WERI-Rb-1 (cell line): Measurements from ENCODE around the gene SRSF7.
"Not testable (repeated sequence)": the region's sequence is repeated elsewhere in the genome, so short reads cannot be mapped to it uniquely, and the experiment has no call there.

ENCODE experiments used
- DNase-seq: peaks from one replicate; pipeline ENCODE4 v3.0.0-alpha.2; 2020
- H3K27ac ChIP-seq: fragments of 250-450 bp; sonication (Bioruptor Pico); 2 replicates; pipeline ENCODE4 v1.5.1; 2020; ENCODE audit warnings: mild to moderate bottlenecking, moderate library complexity
- H3K27me3 ChIP-seq: fragments of 250-450 bp; sonication (Bioruptor Pico); 2 replicates; pipeline ENCODE4 v1.5.1; 2021; ENCODE audit warnings: mild to moderate bottlenecking, low read depth, moderate library complexity; ENCODE audit not compliant: insufficient read depth, severe bottlenecking
- H3K36me3 ChIP-seq: fragments of 250-450 bp; sonication (Bioruptor Pico); 2 replicates; pipeline ENCODE4 v1.5.1; 2020; ENCODE audit warnings: mild to moderate bottlenecking, moderate library complexity
- H3K4me3 ChIP-seq: 2 replicates; pipeline ENCODE4 v1.5.1; 2011; ENCODE audit warnings: low read depth, mild to moderate bottlenecking, control low read depth, low read length
- H3K9me3 ChIP-seq: fragments of 250-450 bp; sonication (Bioruptor Pico); 2 replicates; pipeline ENCODE4 v1.5.1; 2021; ENCODE audit warnings: mild to moderate bottlenecking, moderate library complexity; ENCODE audit not compliant: severe bottlenecking
- TF ChIP-seq, protein P1 (sequence below): IDR thresholded peaks from 2 replicates; pipeline ENCODE4 v1.5.1; 2011; ENCODE audit warnings: low read depth, mild to moderate bottlenecking, control low read depth, inconsistent platforms, low read length

Gene SRSF7

DNA sequence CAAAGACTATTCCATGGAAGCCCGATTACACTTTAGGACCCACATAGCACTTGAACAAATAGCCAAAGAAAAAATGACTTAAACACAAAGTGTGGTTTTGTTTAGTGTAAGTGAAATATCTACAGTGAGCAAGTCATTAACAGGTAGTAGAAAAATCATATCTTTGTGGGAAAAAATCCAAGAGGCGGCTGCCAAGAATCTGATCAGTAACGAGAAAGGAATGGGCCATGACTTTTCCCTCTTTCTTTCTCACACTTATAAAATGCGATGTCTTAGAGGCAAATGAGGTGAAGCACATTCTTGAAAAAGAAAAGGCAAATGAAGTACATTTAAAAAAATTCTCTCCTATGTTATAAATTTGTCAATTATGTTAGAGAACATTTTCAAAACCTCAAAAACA lies 14.0 kb upstream of the SRSF7 start:
- DNase-seq = no peak
- TF ChIP-seq, protein P1, sequence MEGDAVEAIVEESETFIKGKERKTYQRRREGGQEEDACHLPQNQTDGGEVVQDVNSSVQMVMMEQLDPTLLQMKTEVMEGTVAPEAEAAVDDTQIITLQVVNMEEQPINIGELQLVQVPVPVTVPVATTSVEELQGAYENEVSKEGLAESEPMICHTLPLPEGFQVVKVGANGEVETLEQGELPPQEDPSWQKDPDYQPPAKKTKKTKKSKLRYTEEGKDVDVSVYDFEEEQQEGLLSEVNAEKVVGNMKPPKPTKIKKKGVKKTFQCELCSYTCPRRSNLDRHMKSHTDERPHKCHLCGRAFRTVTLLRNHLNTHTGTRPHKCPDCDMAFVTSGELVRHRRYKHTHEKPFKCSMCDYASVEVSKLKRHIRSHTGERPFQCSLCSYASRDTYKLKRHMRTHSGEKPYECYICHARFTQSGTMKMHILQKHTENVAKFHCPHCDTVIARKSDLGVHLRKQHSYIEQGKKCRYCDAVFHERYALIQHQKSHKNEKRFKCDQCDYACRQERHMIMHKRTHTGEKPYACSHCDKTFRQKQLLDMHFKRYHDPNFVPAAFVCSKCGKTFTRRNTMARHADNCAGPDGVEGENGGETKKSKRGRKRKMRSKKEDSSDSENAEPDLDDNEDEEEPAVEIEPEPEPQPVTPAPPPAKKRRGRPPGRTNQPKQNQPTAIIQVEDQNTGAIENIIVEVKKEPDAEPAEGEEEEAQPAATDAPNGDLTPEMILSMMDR = no peak
- H3K36me3 ChIP-seq = no peaks in the 10 kb centered on the region
- no peak overlapping the region for H3K4me3 ChIP-seq
- H3K27ac ChIP-seq = no peak overlapping the region
- H3K9me3 ChIP-seq = no peaks in the 10 kb centered on the region
- no peaks in the 10 kb centered on the region for H3K27me3 ChIP-seq

DNA sequence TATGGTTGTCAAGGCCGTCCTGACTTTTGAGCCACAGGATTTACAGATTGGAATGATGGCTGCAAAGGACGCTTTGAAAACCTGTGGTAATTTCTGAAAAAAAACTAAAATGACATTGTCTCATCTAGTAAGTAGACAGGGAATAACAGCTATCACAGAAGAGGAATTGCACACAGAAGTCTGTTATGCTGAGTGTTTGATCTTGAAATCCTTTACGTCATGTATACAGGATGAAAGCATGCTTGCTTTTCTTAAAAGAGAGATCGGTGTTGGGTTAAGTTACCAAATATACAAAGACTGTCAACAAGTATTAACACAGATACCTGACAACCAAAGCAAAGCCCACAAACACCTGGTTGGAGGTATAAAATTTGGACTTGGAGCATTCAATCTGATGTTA lies 12.6 kb upstream of the SRSF7 start:
- Histone ChIP-seq H3K36me3 (no peaks in the 10 kb centered on the region), H3K9me3 (no peaks in the 10 kb centered on the region), H3K4me3 (no peak overlapping the region), H3K27ac (no peak overlapping the region), H3K27me3 (no peaks in the 10 kb centered on the region)
- DNase-seq = no peak
- TF ChIP-seq, protein P1 = no peak

DNA sequence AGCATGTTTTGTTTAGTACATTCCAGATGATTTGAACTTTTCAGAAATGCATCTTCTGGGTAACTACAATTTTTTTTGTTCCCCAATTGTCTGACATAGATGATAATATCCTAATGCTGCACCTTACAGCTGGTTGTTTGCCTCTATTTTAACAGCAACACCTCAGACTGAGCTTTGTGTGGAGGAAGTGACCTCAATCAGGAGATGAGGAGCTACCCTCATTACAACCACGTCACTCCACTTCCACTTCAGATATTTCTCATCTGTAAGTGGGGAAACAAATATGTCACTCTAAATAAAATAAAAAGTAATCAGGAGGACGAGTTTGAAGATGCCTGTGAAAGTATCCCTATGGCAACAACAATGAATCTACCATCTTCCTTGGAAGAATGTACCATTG lies 12.1 kb upstream of the SRSF7 start:
- TF ChIP-seq, protein P1 = no peak
- H3K27me3 ChIP-seq = no peaks in the 10 kb centered on the region
- H3K36me3 ChIP-seq = no peaks in the 10 kb centered on the region
- no peak overlapping the region for H3K27ac ChIP-seq
- no peak overlapping the region for H3K4me3 ChIP-seq
- H3K9me3 ChIP-seq = no peaks in the 10 kb centered on the region
- DNase-seq = no peak

DNA sequence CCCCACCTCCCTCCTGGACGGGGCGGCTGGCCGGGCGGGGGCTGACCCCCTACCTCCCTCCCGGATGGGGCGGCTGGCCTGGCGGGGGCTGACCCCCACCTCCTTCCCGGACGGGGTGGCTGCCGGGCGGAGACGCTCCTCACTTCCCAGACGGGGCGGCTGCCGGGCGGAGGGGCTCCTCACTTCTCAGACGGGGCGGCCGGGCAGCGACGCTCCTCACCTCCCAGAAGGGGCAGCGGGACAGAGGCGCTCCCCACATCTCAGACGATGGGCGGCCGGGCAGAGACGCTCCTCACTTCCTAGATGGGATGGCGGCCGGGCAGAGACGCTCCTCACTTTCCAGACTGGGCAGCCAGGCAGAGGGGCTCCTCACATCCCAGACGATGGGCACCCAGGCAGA lies 4.7 kb upstream of the SRSF7 start:
- H3K27ac ChIP-seq, H3K36me3 ChIP-seq, H3K27me3 ChIP-seq, DNase-seq, H3K4me3 ChIP-seq, H3K9me3 ChIP-seq: not testable (repeated sequence)

DNA sequence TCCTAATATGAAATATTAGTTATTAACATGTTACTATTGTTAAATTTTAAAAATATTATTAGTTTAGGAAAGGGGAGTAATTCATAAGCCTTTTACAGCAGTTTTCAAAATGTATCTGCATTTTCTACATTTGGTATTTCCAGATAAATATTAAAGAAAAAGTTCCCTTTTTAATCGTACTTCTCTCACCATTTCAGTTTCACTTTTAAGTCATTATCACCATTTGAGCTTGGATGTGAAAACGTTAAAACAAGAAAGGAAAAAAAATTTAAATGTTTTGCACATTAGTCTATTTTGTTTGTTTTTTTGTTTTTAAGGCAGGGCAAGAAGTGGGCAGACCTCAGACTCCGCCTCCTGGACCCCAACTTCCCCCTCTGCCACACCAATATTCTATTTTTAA lies 3.3 kb upstream of the SRSF7 start:
- TF ChIP-seq, protein P1 = no peak
- Histone ChIP-seq H3K4me3 (no peak overlapping the region), H3K36me3 (peaks cover 16% of the 10 kb centered on the region)

DNA sequence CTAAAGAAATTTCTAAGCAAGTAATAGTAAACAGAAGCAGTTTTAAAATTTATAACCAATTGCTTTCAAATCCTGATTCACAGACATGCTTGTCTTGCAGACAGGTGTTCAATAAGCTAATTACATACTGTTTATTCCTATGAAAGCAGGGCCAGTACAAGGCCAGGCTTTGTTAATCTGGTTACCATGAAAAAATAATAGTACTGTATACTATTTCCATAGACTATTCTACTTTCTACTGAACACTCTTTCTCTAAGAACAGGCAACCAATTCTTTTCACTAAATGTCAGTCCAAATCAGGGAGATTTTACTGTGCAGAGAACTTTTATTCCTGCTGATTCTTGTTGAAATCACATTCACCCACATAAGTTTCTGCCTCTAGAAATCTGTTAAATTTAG lies 2.9 kb upstream of the SRSF7 start:
- TF ChIP-seq, protein P1 = no peak
- Histone ChIP-seq H3K4me3 (no peak overlapping the region), H3K27ac (no peak overlapping the region), H3K27me3 (no peaks in the 10 kb centered on the region), H3K9me3 (no peaks in the 10 kb centered on the region), H3K36me3 (peaks cover 21% of the 10 kb centered on the region)
- no peak for DNase-seq

More for the DNA sequence above, 3.3 kb upstream of the SRSF7 start:
- H3K27ac ChIP-seq = no peak overlapping the region
- no peaks in the 10 kb centered on the region for H3K9me3 ChIP-seq
- DNase-seq = no peak
- no peaks in the 10 kb centered on the region for H3K27me3 ChIP-seq
